ENCODE results near the gene GCK.

Gene GCK

GRCh38 chr7:44167920-44168319, 21.3 kb downstream of the GCK start:
- TF ChIP-seq, protein P1, sequence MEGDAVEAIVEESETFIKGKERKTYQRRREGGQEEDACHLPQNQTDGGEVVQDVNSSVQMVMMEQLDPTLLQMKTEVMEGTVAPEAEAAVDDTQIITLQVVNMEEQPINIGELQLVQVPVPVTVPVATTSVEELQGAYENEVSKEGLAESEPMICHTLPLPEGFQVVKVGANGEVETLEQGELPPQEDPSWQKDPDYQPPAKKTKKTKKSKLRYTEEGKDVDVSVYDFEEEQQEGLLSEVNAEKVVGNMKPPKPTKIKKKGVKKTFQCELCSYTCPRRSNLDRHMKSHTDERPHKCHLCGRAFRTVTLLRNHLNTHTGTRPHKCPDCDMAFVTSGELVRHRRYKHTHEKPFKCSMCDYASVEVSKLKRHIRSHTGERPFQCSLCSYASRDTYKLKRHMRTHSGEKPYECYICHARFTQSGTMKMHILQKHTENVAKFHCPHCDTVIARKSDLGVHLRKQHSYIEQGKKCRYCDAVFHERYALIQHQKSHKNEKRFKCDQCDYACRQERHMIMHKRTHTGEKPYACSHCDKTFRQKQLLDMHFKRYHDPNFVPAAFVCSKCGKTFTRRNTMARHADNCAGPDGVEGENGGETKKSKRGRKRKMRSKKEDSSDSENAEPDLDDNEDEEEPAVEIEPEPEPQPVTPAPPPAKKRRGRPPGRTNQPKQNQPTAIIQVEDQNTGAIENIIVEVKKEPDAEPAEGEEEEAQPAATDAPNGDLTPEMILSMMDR (IDR thresholded peaks at IDR 0.05; ENCODE audit: insufficient read depth, low read length, poor library complexity, severe bottlenecking) = no peak
- TF ChIP-seq EZH2phosphoT487 (conservative IDR thresholded peaks at IDR 0.05; ENCODE audit: low read length) = no peak
- H4K20me1 ChIP-seq (ENCODE audit: low read depth, low read length) = no peaks in the 10 kb centered on the region
- H3K4me3 ChIP-seq (ENCODE audit: insufficient read depth, low read length, poor library complexity, severe bottlenecking) = no peak overlapping the region
- H3K9me2 ChIP-seq (replicated peaks; ENCODE audit: insufficient read depth, low read length) = no peaks in the 10 kb centered on the region
- no peaks in the 10 kb centered on the region for H3K36me3 ChIP-seq (ENCODE audit: low read length)
- H3K79me2 ChIP-seq (ENCODE audit: insufficient read depth, low read length) = no peaks in the 10 kb centered on the region
- H3K9me3 ChIP-seq (ENCODE audit: insufficient read depth, low read length) = no peaks in the 10 kb centered on the region
- no peak overlapping the region for H3K27ac ChIP-seq (ENCODE audit: low read depth, low read length)
- H3F3A ChIP-seq (ENCODE audit: insufficient read depth) = no peaks in the 10 kb centered on the region
- H3K9ac ChIP-seq (ENCODE audit: low read length) = no peak overlapping the region
- no peak overlapping the region for H3K4me2 ChIP-seq (ENCODE audit: low read depth, low read length, poor library complexity, severe bottlenecking)
- H3K27me3 ChIP-seq (ENCODE audit: low read length) = 0 out of 2 replicates have a peak, but pooled peaks cover under 1% of the 10 kb centered on the region
- H2AFZ ChIP-seq (ENCODE audit: low read depth, low read length, severe bottlenecking) = no peak overlapping the region

DNA sequence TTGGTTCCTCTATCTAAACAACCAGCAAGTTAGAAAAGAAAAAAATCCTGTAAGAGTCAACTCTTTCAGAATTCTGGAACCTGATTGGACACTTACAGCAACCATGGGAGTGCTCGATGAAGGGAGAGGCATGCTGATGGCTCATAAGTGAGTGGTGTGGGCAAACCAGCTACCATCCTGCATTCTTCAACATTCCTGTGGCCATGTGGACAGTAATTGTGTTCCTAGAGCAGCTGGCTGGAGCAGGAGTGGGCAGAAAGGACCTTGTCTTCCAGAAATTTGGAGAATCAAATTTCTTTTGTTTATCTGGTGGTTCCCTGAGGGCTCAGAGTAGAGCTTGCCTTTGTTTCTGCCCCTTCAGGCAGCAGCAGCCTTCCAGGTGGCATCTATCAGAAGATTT, 25.6 kb downstream of the GCK start:
- H3K27me3 ChIP-seq (ENCODE audit: low read length) = no peaks in the 10 kb centered on the region
- H3K27ac ChIP-seq (ENCODE audit: low read depth, low read length) = no peak overlapping the region
- H3F3A ChIP-seq (ENCODE audit: insufficient read depth) = no peaks in the 10 kb centered on the region
- H3K9me2 ChIP-seq (replicated peaks; ENCODE audit: insufficient read depth, low read length) = no peaks in the 10 kb centered on the region
- H3K79me2 ChIP-seq (ENCODE audit: insufficient read depth, low read length) = no peaks in the 10 kb centered on the region
- H2AFZ ChIP-seq (ENCODE audit: low read depth, low read length, severe bottlenecking) = no peak overlapping the region
- H4K20me1 ChIP-seq (ENCODE audit: low read depth, low read length) = no peaks in the 10 kb centered on the region
- H3K9ac ChIP-seq (ENCODE audit: low read length) = no peak overlapping the region
- TF ChIP-seq, protein P1 (IDR thresholded peaks at IDR 0.05; ENCODE audit: insufficient read depth, low read length, poor library complexity, severe bottlenecking) = no peak
- no peak for TF ChIP-seq EZH2phosphoT487 (conservative IDR thresholded peaks at IDR 0.05; ENCODE audit: low read length)
- no peak overlapping the region for H3K4me3 ChIP-seq (ENCODE audit: insufficient read depth, low read length, poor library complexity, severe bottlenecking)
- H3K9me3 ChIP-seq (ENCODE audit: insufficient read depth, low read length) = no peaks in the 10 kb centered on the region
- H3K4me2 ChIP-seq (ENCODE audit: low read depth, low read length, poor library complexity, severe bottlenecking) = no peak overlapping the region
- no peaks in the 10 kb centered on the region for H3K36me3 ChIP-seq (ENCODE audit: low read length)

DNA sequence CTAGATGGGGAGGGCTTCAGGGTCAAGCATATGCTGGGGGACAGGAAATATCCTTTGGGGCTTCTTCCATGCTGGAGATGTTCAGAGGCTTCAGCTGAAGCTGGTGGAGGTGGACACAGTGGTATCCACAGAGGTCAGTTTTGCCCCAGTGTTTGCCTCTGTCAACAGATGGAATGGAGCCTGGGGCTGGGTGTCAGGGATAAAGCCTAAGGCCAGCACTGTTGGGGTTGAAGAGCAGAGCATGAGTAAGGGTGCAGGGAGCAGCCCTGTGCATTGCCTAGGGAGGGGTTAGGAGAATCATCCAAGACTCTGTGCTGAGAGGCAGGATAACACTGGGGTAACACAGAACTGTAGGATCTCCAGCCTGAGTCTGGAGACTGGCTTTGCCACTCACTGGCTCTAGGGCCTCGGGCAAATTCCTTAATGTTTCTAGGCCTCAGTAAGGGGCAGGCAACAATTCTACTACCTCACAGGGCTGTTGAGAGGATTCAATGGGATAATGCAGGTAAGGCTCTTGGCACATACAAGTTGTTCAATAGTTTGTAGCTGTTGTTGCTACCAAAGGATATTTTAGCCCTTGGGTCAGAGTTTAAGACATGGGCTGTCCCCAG, 26.3 kb downstream of the GCK start:
- Histone ChIP-seq H3K4me3 (ENCODE audit: insufficient read depth, low read length, poor library complexity, severe bottlenecking) (no peak overlapping the region), H4K20me1 (ENCODE audit: low read depth, low read length) (no peaks in the 10 kb centered on the region), H2AFZ (ENCODE audit: low read depth, low read length, severe bottlenecking) (no peak overlapping the region), H3K36me3 (ENCODE audit: low read length) (no peaks in the 10 kb centered on the region), H3K9me3 (ENCODE audit: insufficient read depth, low read length) (no peaks in the 10 kb centered on the region), H3K27ac (ENCODE audit: low read depth, low read length) (no peak overlapping the region), H3K79me2 (ENCODE audit: insufficient read depth, low read length) (no peaks in the 10 kb centered on the region), H3K27me3 (ENCODE audit: low read length) (no peaks in the 10 kb centered on the region), H3K9me2 (replicated peaks; ENCODE audit: insufficient read depth, low read length) (no peaks in the 10 kb centered on the region), H3K4me2 (ENCODE audit: low read depth, low read length, poor library complexity, severe bottlenecking) (no peak overlapping the region), H3F3A (ENCODE audit: insufficient read depth) (no peaks in the 10 kb centered on the region), H3K9ac (ENCODE audit: low read length) (no peak overlapping the region)
- TF ChIP-seq EZH2phosphoT487 (conservative IDR thresholded peaks at IDR 0.05; ENCODE audit: low read length) = no peak
- TF ChIP-seq, protein P1 (IDR thresholded peaks at IDR 0.05; ENCODE audit: insufficient read depth, low read length, poor library complexity, severe bottlenecking) = no peak
